ENCODE data around the gene SRPRA.

Gene SRPRA

GRCh38 chr11:126277780-126278179 lies 9.1 kb upstream of the SRPRA start:
- no peak overlapping the region for H3K27ac ChIP-seq
- H3K4me3 ChIP-seq = no peak overlapping the region
- DNase-seq (ENCODE audit: low spot score) = no peak
- TF ChIP-seq, protein P1, sequence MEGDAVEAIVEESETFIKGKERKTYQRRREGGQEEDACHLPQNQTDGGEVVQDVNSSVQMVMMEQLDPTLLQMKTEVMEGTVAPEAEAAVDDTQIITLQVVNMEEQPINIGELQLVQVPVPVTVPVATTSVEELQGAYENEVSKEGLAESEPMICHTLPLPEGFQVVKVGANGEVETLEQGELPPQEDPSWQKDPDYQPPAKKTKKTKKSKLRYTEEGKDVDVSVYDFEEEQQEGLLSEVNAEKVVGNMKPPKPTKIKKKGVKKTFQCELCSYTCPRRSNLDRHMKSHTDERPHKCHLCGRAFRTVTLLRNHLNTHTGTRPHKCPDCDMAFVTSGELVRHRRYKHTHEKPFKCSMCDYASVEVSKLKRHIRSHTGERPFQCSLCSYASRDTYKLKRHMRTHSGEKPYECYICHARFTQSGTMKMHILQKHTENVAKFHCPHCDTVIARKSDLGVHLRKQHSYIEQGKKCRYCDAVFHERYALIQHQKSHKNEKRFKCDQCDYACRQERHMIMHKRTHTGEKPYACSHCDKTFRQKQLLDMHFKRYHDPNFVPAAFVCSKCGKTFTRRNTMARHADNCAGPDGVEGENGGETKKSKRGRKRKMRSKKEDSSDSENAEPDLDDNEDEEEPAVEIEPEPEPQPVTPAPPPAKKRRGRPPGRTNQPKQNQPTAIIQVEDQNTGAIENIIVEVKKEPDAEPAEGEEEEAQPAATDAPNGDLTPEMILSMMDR (IDR thresholded peaks at IDR 0.05) = no peak

GRCh38 chr11:126277322-126277721 lies 8.6 kb upstream of the SRPRA start:
- H3K27ac ChIP-seq = no peak overlapping the region
- H3K4me3 ChIP-seq = no peak overlapping the region
- TF ChIP-seq, protein P1 (IDR thresholded peaks at IDR 0.05) = no peak
- no peak for DNase-seq (ENCODE audit: low spot score)

GRCh38 chr11:126268361-126268707 lies 361 bp downstream of the SRPRA start:
- no peak for DNase-seq (ENCODE audit: low spot score)
- Histone ChIP-seq H3K4me3 (peak overlapping the region; percentile 82), H3K27ac (peak overlapping the region; percentile 68 to 90)
- TF ChIP-seq, protein P1 (IDR thresholded peaks at IDR 0.05) = no peak

- Histone ChIP-seq H3K27ac (peak overlapping the region; percentile 68 to 90), H3K4me3 (peak overlapping the region; percentile 82)
- DNase-seq (ENCODE audit: low spot score) = no peak
- TF ChIP-seq, protein P1 (IDR thresholded peaks at IDR 0.05) = no peak
These were observed 1.0 kb downstream of the SRPRA start for GRCh38 chr11:126267650-126268049.

GRCh38 chr11:126265811-126266210 lies 2.9 kb downstream of the SRPRA start:
- TF ChIP-seq, protein P1 (IDR thresholded peaks at IDR 0.05) = no peak
- Histone ChIP-seq H3K4me3 (no peak overlapping the region), H3K27ac (no peak overlapping the region)
- no peak for DNase-seq (ENCODE audit: low spot score)

DNA sequence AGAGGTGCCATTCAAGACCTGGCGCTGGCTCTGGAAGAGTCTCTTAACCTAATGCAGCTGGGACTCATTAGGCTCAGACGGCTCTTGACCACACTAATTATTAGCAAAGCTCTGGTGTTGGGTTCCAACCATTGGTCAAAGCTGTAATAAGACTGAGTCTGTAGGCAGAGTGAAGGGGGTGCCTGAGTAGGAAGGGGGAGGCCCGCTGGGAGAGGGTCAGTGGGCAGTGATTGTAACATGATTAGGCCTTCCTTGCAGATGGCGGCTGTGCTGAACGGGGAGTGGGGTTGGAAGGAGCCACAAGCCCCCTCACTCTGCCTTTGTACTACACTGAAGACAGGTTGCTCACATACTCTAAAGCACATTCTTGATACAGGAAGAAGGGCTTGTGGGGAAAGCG lies 5.2 kb downstream of the SRPRA start:
- no peak for DNase-seq (ENCODE audit: low spot score)
- TF ChIP-seq, protein P1 (IDR thresholded peaks at IDR 0.05) = no peak
- Histone ChIP-seq H3K4me3 (no peak overlapping the region), H3K27ac (no peak overlapping the region)

GRCh38 chr11:126262216-126262615 lies 6.5 kb downstream of the SRPRA start:
- H3K27ac ChIP-seq = no peak overlapping the region
- no peak for DNase-seq (ENCODE audit: low spot score)
- H3K4me3 ChIP-seq = no peak overlapping the region
- TF ChIP-seq, protein P1 (IDR thresholded peaks at IDR 0.05) = no peak

Measured in coronary artery (tissue), 2 donors.